Occipital lobe (tissue), 2 donors: Measurements from ENCODE around the gene REPS1. TPM values are rescaled to one million over a fixed set of nuclear protein-coding genes. Genes with fewer than 3 reads are reported as not detected.
"Not testable (repeated sequence)": the region's sequence is repeated elsewhere in the genome, so short reads cannot be mapped to it uniquely, and the experiment has no call there.

ENCODE experiments used
- DNase-seq: peaks from one replicate; lab custom pipeline; 2025; lab: John Stamatoyannopoulos, UW
- total RNA-seq: library from RNA; depleted of rRNA; stranded (reverse); fragments of >200 nt; gene quantifications from one replicate; pipeline ENCODE4 v1.2.3, GENCODE V29; 2014

The REPS1 gene
- total RNA-seq, 1 donor from 2014 or later: 146 TPM

GRCh38 chr6:139003751-139004150, 15.7 kb upstream of the REPS1 start:
- DNase-seq: no peak

- DNase-seq: no peak
Measured at GRCh38 chr6:138999949-139000725, 12.1 kb upstream of the REPS1 start.

- no peak for DNase-seq
Measured at GRCh38 chr6:138997136-138997535, 9.1 kb upstream of the REPS1 start.

- no peak for DNase-seq
Measured at GRCh38 chr6:138996524-138996923, 8.5 kb upstream of the REPS1 start.

- DNase-seq: not testable (repeated sequence)
Measured at GRCh38 chr6:138993410-138993809, 5.4 kb upstream of the REPS1 start.

- DNase-seq: not testable (repeated sequence)
Measured at GRCh38 chr6:138992965-138993364, 4.9 kb upstream of the REPS1 start.

GRCh38 chr6:138991206-138991605, 3.2 kb upstream of the REPS1 start:
- DNase-seq: no peak

GRCh38 chr6:138989098-138989983, 1.3 kb upstream of the REPS1 start:
- no peak for DNase-seq

GRCh38 chr6:138988469-138988834, 399 bp upstream of the REPS1 start:
- DNase-seq: no peak

- no peak for DNase-seq
Measured at GRCh38 chr6:138987080-138987642, 892 bp downstream of the REPS1 start.

GRCh38 chr6:138986578-138986977, 1.5 kb downstream of the REPS1 start:
- no peak for DNase-seq

GRCh38 chr6:138981416-138981815, 6.6 kb downstream of the REPS1 start:
- DNase-seq: no peak

GRCh38 chr6:138979813-138980668, 8.0 kb downstream of the REPS1 start:
- no peak for DNase-seq

GRCh38 chr6:138979365-138979764, 8.7 kb downstream of the REPS1 start:
- DNase-seq: no peak

GRCh38 chr6:138978229-138978628, 9.8 kb downstream of the REPS1 start:
- DNase-seq: no peak

GRCh38 chr6:138977646-138978167, 10.3 kb downstream of the REPS1 start:
- DNase-seq: no peak

GRCh38 chr6:138977242-138977641, 10.8 kb downstream of the REPS1 start:
- DNase-seq: no peak

- DNase-seq: no peak
Measured at GRCh38 chr6:138975815-138976214, 12.2 kb downstream of the REPS1 start.

GRCh38 chr6:138973466-138974153, 14.4 kb downstream of the REPS1 start:
- no peak for DNase-seq

- no peak for DNase-seq
Measured at GRCh38 chr6:138972226-138972665, 15.8 kb downstream of the REPS1 start.
